Measurements from ENCODE around the gene COX8C. TPM values are rescaled to one million over a fixed set of nuclear protein-coding genes. Genes with fewer than 3 reads are reported as not detected.
"Not testable (repeated sequence)": the region's sequence is repeated elsewhere in the genome, so short reads cannot be mapped to it uniquely, and the experiment has no call there.

The COX8C gene
- total and polyA plus RNA-seq, 12 donors = not detected

- Histone ChIP-seq H3K27me3 (no peaks in the 10 kb centered on the region), H3K27ac (no peak overlapping the region), H3K9me3 (replicated peaks in 1 of 3) (no peaks in the 10 kb centered on the region), H3K4me3 (no peak overlapping the region), H3K36me3 (replicated peaks in 1 of 2) (no peaks in the 10 kb centered on the region), H3K4me1 (replicated peaks in 1 of 2) (no peaks in the 10 kb centered on the region)
- TF ChIP-seq POLR2A (IDR thresholded peaks at IDR 0.05) = no peak
- no peak for TF ChIP-seq CTCF (IDR thresholded peaks at IDR 0.05)
- intact Hi-C loops (cut with DNase I) = no loop called here
- DNase-seq = no peak
- 80 to 87% (median 87%) methylated on average over 8 of the region's 8 CpGs for WGBS, 4 donors
Measured at GRCh38 chr14:93347850-93348249, 868 bp downstream of the COX8C start.

DNA sequence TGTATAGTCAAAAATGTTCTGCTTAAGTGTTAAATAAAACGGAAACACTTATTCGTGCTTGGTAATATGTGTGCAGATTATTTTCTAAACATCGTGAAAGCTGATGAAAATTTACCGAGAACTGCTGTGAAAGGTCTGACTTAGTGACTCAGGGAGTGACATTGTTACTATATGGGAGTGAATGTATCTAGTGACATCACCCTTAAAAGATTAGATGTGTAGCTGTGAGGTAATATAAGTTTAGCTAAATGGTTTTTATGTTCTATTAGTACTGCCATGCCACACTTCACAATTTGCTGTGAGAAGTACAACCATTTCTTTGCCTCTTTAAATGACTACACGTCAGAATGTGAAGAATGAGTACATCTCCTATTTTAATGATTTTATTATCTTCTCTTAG lies 1.3 kb downstream of the COX8C start:
- Histone ChIP-seq H3K4me3 (no peak overlapping the region), H3K27ac (no peak overlapping the region), H3K9me3 (replicated peaks in 1 of 3) (no peaks in the 10 kb centered on the region), H3K27me3 (no peaks in the 10 kb centered on the region), H3K36me3 (replicated peaks in 1 of 2) (no peaks in the 10 kb centered on the region), H3K4me1 (replicated peaks in 1 of 2) (no peaks in the 10 kb centered on the region)
- WGBS, 4 donors = 88 to 90% (median 89%) methylated on average over 5 of the region's 5 CpGs
- DNase-seq = no peak
- intact Hi-C loops (cut with DNase I) = no loop called here
- no peak for TF ChIP-seq CTCF (IDR thresholded peaks at IDR 0.05)
- TF ChIP-seq POLR2A (IDR thresholded peaks at IDR 0.05) = no peak

GRCh38 chr14:93354873-93355272 lies 7.9 kb downstream of the COX8C start:
- H3K27me3 ChIP-seq; H3K4me1 ChIP-seq (replicated peaks in 1 of 2); H3K4me3 ChIP-seq; DNase-seq; H3K36me3 ChIP-seq (replicated peaks in 1 of 2); intact Hi-C loops (cut with DNase I); H3K27ac ChIP-seq; H3K9me3 ChIP-seq (replicated peaks in 1 of 3): not testable (repeated sequence)
- 81 to 86% (median 83%) methylated on average over 6 of the region's 6 CpGs for WGBS, 4 donors

DNA sequence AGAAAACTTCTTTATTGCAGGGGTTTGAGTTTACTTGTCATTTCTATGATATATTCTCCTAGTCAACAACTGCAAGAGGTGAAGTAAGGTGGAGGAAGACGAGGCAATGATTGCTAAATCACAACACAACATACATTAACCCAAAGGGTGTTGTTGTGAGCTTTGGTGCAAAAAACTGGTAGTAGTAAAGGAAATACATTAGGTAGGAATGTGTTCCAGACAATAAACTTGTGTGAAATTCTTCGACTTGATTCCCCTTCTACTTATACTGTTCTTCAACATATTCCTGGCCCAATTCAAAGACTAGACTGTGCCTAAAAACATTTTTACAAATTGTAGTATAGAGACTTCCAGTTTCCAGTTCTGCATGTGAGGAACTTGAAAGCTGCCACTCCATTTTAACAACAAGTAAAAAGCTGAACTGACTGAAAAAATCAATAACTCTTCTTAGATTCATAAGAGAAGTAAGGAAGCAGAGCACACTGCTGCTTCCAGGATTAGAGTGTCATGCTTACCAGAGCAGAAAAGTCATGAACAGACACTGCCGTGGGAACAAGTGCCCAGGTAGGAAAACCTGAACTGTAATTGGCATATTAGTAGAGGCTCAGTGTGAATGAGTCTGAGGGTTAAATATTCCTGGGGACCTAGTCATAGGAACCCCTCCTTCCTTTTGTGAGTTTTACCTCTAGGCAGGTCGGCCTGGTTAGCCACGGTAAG lies 22.2 kb downstream of the COX8C start:
- 65 to 71% (median 68%) methylated on average over 5 of the region's 5 CpGs for WGBS, 4 donors
- no peaks in the 10 kb centered on the region for H3K4me1 ChIP-seq (replicated peaks in 1 of 2)
- no peaks in the 10 kb centered on the region for H3K9me3 ChIP-seq (replicated peaks in 1 of 3)
- no peak for DNase-seq
- H3K27me3 ChIP-seq = no peaks in the 10 kb centered on the region
- no peak overlapping the region for H3K27ac ChIP-seq
- H3K4me3 ChIP-seq = no peak overlapping the region
- intact Hi-C loops (cut with DNase I) = no loop called here
- TF ChIP-seq CTCF (IDR thresholded peaks at IDR 0.05) = no peak
- TF ChIP-seq POLR2A (IDR thresholded peaks at IDR 0.05) = no peak
- H3K36me3 ChIP-seq (replicated peaks in 1 of 2) = no peaks in the 10 kb centered on the region

- intact Hi-C loops (cut with DNase I) = no loop called here
- Histone ChIP-seq H3K27ac (no peak overlapping the region), H3K27me3 (no peaks in the 10 kb centered on the region), H3K4me1 (replicated peaks in 1 of 2) (no peaks in the 10 kb centered on the region), H3K9me3 (replicated peaks in 1 of 3) (no peaks in the 10 kb centered on the region), H3K4me3 (no peak overlapping the region), H3K36me3 (replicated peaks in 1 of 2) (no peaks in the 10 kb centered on the region)
- no peak for DNase-seq
- WGBS, 4 donors = 58 to 73% (median 65%) methylated on average over 4 of the region's 4 CpGs
- no peak for TF ChIP-seq CTCF (IDR thresholded peaks at IDR 0.05)
- no peak for TF ChIP-seq POLR2A (IDR thresholded peaks at IDR 0.05)
Measured at GRCh38 chr14:93369713-93370266, 22.8 kb downstream of the COX8C start.
